H1 (cell line): ENCODE data around the gene SIX1. TPM values are rescaled to one million over a fixed set of nuclear protein-coding genes. Genes with fewer than 3 reads are reported as not detected.

Source experiments
- BACH1 ChIP-seq: IDR thresholded peaks from 2 replicates; pipeline ENCODE4 v1.6.1; 2012; ENCODE audit warnings: low read length, improper control_type of control experiment
- BRCA1 ChIP-seq: IDR thresholded peaks from 2 replicates; pipeline ENCODE4 v1.6.1; 2012; ENCODE audit warnings: low read depth, low read length, improper control_type of control experiment
- CHD1 ChIP-seq: IDR thresholded peaks from 2 replicates; pipeline ENCODE4 v1.6.1; 2012; ENCODE audit warnings: low read depth, low read length, improper control_type of control experiment
- KDM5A ChIP-seq: fragments of 200-600 bp; IDR thresholded peaks from 2 replicates; pipeline ENCODE4 v1.7.1; 2012; ENCODE audit warnings: mild to moderate bottlenecking, low read length, inconsistent platforms, mixed read lengths
- RNF2 ChIP-seq: fragments of 200-900, 300-1000 bp; sonication (generic); IDR thresholded peaks from 2 replicates; pipeline ENCODE4 v1.7.1; 2016; ENCODE audit warnings: borderline replicate concordance, low read depth, mild to moderate bottlenecking, antibody characterized with exemption, low read length; ENCODE audit not compliant: poor library complexity, severe bottlenecking; ENCODE audit errors: missing control alignments
- TCF12 ChIP-seq: IDR thresholded peaks from 2 replicates; pipeline ENCODE4 v1.6.1; 2011; ENCODE audit warnings: low read depth, mild to moderate bottlenecking, low read length
- polyA plus RNA-seq, 7 experiments: library from polyadenylated mRNA; depleted of rRNA in 3 of 7; stranded (reverse) in 5 of 7; unstranded in 2 of 7; fragments of >200 nt in 5 of 7; fragments of 200-250 nt in 2 of 7; gene quantifications; 1 replicate in 5 of 7; 2 replicates in 1 of 7; 4 replicates in 1 of 7; pipeline versions ENCODE4 v1.2.1 to v1.2.3, GENCODE V29; 2011 to 2013; ENCODE audit warnings: missing spikeins in 2 of 7, mixed read lengths in 2 of 7
- total RNA-seq: library from RNA; stranded (reverse); fragmentation: NEBNext Ultra II Directional; extraction: Animal tissue kit (Norgen Biotek cat#: 25700); gene quantifications from 2 replicates; pipeline ENCODE4 v1.2.1, GENCODE V29; 2021
- TF ChIP-seq, protein P1 (sequence below): fragments of 300-600 bp; sonication (generic); IDR thresholded peaks from 2 replicates; pipeline ENCODE4 v1.7.1; 2012; ENCODE audit warnings: low read length, moderate library complexity, mild to moderate bottlenecking, inconsistent platforms; ENCODE audit not compliant: insufficient replicate concordance

The SIX1 gene
- total and polyA plus RNA-seq, 2 of the 8 experiments (the other 6 are each of a cell fraction or from before 2014, with no cell fraction given) = 0.03 to 0.69 TPM

DNA sequence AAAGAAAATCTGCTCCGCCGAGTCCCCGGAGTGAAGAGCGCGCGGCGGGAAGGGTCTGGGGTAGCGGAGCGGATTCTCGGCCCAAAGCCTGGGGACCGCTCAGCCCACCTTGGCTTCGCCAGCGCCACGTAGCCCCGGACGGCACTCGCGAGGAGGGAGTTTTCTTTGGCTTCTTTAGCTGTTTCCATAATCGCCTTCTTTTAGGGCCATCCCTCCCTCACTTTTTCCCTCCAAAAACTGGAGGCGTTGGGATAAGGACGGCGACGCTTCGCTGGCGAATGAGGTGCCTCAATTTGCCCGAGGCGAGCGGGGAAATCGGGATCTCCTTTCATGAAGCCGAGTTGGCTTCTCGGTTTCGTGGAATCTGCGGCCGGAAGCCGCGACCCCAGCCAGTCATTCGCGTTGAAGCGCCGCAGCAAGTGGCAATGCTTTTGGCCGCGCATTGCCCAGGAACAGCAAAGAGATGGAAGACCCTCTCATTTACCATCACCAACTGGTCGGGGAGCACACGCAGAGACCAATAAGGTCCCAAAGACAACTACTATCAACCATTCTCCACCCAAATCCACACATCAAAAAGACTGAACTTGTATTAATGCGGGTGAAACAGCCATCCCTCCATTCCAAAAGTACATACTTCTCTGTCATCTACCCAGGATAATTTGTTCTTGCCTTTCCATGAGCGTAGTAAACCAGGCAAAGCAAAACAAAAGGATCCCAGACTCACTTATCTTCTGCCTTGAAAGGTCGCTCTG, 8.4 kb upstream of the SIX1 start (continued):
- TF ChIP-seq, protein P1, sequence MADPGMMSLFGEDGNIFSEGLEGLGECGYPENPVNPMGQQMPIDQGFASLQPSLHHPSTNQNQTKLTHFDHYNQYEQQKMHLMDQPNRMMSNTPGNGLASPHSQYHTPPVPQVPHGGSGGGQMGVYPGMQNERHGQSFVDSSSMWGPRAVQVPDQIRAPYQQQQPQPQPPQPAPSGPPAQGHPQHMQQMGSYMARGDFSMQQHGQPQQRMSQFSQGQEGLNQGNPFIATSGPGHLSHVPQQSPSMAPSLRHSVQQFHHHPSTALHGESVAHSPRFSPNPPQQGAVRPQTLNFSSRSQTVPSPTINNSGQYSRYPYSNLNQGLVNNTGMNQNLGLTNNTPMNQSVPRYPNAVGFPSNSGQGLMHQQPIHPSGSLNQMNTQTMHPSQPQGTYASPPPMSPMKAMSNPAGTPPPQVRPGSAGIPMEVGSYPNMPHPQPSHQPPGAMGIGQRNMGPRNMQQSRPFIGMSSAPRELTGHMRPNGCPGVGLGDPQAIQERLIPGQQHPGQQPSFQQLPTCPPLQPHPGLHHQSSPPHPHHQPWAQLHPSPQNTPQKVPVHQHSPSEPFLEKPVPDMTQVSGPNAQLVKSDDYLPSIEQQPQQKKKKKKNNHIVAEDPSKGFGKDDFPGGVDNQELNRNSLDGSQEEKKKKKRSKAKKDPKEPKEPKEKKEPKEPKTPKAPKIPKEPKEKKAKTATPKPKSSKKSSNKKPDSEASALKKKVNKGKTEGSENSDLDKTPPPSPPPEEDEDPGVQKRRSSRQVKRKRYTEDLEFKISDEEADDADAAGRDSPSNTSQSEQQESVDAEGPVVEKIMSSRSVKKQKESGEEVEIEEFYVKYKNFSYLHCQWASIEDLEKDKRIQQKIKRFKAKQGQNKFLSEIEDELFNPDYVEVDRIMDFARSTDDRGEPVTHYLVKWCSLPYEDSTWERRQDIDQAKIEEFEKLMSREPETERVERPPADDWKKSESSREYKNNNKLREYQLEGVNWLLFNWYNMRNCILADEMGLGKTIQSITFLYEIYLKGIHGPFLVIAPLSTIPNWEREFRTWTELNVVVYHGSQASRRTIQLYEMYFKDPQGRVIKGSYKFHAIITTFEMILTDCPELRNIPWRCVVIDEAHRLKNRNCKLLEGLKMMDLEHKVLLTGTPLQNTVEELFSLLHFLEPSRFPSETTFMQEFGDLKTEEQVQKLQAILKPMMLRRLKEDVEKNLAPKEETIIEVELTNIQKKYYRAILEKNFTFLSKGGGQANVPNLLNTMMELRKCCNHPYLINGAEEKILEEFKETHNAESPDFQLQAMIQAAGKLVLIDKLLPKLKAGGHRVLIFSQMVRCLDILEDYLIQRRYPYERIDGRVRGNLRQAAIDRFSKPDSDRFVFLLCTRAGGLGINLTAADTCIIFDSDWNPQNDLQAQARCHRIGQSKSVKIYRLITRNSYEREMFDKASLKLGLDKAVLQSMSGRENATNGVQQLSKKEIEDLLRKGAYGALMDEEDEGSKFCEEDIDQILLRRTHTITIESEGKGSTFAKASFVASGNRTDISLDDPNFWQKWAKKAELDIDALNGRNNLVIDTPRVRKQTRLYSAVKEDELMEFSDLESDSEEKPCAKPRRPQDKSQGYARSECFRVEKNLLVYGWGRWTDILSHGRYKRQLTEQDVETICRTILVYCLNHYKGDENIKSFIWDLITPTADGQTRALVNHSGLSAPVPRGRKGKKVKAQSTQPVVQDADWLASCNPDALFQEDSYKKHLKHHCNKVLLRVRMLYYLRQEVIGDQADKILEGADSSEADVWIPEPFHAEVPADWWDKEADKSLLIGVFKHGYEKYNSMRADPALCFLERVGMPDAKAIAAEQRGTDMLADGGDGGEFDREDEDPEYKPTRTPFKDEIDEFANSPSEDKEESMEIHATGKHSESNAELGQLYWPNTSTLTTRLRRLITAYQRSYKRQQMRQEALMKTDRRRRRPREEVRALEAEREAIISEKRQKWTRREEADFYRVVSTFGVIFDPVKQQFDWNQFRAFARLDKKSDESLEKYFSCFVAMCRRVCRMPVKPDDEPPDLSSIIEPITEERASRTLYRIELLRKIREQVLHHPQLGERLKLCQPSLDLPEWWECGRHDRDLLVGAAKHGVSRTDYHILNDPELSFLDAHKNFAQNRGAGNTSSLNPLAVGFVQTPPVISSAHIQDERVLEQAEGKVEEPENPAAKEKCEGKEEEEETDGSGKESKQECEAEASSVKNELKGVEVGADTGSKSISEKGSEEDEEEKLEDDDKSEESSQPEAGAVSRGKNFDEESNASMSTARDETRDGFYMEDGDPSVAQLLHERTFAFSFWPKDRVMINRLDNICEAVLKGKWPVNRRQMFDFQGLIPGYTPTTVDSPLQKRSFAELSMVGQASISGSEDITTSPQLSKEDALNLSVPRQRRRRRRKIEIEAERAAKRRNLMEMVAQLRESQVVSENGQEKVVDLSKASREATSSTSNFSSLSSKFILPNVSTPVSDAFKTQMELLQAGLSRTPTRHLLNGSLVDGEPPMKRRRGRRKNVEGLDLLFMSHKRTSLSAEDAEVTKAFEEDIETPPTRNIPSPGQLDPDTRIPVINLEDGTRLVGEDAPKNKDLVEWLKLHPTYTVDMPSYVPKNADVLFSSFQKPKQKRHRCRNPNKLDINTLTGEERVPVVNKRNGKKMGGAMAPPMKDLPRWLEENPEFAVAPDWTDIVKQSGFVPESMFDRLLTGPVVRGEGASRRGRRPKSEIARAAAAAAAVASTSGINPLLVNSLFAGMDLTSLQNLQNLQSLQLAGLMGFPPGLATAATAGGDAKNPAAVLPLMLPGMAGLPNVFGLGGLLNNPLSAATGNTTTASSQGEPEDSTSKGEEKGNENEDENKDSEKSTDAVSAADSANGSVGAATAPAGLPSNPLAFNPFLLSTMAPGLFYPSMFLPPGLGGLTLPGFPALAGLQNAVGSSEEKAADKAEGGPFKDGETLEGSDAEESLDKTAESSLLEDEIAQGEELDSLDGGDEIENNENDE = no peak
- TF ChIP-seq KDM5A (no peak), BACH1 (no peak), BRCA1 (no peak), TCF12 (no peak), RNF2 (peak; percentile 44), CHD1 (no peak)
